CD8-positive, alpha-beta memory T cell (primary cell): ENCODE data around the gene ACACB. TPM values are rescaled to one million over a fixed set of nuclear protein-coding genes. Genes with fewer than 3 reads are reported as not detected.

Experiments
- CTCF ChIA-PET: fragments of 350-600 bp; sonication (Branson Sonifier 250); formaldehyde crosslinking; loops from one replicate; lab custom pipeline; 2021; ENCODE audit warnings: antibody characterized with exemption; lab: Charles Lee
- POLR2A ChIA-PET: fragments of 350-600 bp; sonication (Branson Sonifier 250); formaldehyde crosslinking; loops from one replicate; lab custom pipeline; 2021; ENCODE audit warnings: antibody characterized with exemption; lab: Charles Lee
- DNase-seq, 5 donors: peaks; one replicate each; pipeline versions ENCODE4 v3.0.0 to v3.0.0-alpha.2; 2020 to 2022; ENCODE audit warnings: mixed read lengths in 1 of 5
- H3K27ac ChIP-seq: one replicate; pipeline ENCODE4 v1.7.0; 2013; ENCODE audit warnings: low read depth, mild to moderate bottlenecking, low read length, moderate library complexity
- H3K27me3 ChIP-seq: 2 replicates; pipeline ENCODE4 v1.7.0; 2013; ENCODE audit warnings: low read length, mild to moderate bottlenecking; ENCODE audit not compliant: insufficient read depth, poor library complexity, severe bottlenecking
- H3K36me3 ChIP-seq: 2 replicates; pipeline ENCODE4 v1.7.0; 2013; ENCODE audit warnings: mild to moderate bottlenecking, low read length, moderate library complexity; ENCODE audit not compliant: insufficient read depth
- H3K4me1 ChIP-seq: 2 replicates; pipeline ENCODE4 v1.7.0; 2013; ENCODE audit warnings: mild to moderate bottlenecking, low read length, moderate library complexity; ENCODE audit not compliant: insufficient read depth
- H3K4me3 ChIP-seq: 2 replicates; pipeline ENCODE4 v1.7.0; 2013; ENCODE audit warnings: mild to moderate bottlenecking, low read length
- H3K9me3 ChIP-seq: 2 replicates; pipeline ENCODE4 v1.7.0; 2013; ENCODE audit warnings: mild to moderate bottlenecking, low read length
- H3K27ac Mint-ChIP-seq, 8 donors: one replicate each; pipeline ENCODE4 v1.8.0; 2020 to 2021; ENCODE audit warnings: mixed read lengths in 8 of 8, mild to moderate bottlenecking in 6 of 8, inconsistent platforms in 3 of 8, moderate library complexity in 3 of 8
- H3K27me3 Mint-ChIP-seq, 2 donors: one replicate each; pipeline ENCODE4 v1.8.0; 2020 to 2021; ENCODE audit warnings: mixed read lengths in 2 of 2, mild to moderate bottlenecking in 1 of 2, moderate library complexity in 1 of 2
- H3K36me3 Mint-ChIP-seq, 3 donors: one replicate each; pipeline ENCODE4 v1.8.0; 2020 to 2021; ENCODE audit warnings: mixed read lengths in 3 of 3, inconsistent platforms in 1 of 3, mild to moderate bottlenecking in 1 of 3
- H3K4me1 Mint-ChIP-seq, 3 donors: one replicate each; pipeline ENCODE4 v1.8.0; 2020 to 2021; ENCODE audit warnings: mixed read lengths in 3 of 3, inconsistent platforms in 1 of 3, mild to moderate bottlenecking in 1 of 3
- H3K4me3 Mint-ChIP-seq, 7 donors: one replicate each; pipeline ENCODE4 v1.8.0; 2020 to 2021; ENCODE audit warnings: mixed read lengths in 7 of 7, mild to moderate bottlenecking in 6 of 7, moderate library complexity in 4 of 7, inconsistent platforms in 2 of 7
- H3K9me3 Mint-ChIP-seq, 5 donors: one replicate each; pipeline ENCODE4 v1.8.0; 2020 to 2022; ENCODE audit warnings: mixed read lengths in 5 of 5, mild to moderate bottlenecking in 3 of 5, moderate library complexity in 2 of 5, inconsistent platforms in 1 of 5
- polyA plus RNA-seq: library from polyadenylated mRNA; unstranded; fragments of 300-500 nt; fragmentation: Illumina TruSeq; gene quantifications from one replicate; pipeline ENCODE4 v1.2.3, GENCODE V29; 2021
- total RNA-seq, 2 experiments: library from RNA; stranded (reverse); gene quantifications; one replicate each; pipeline ENCODE4 v1.2.3, GENCODE V29; 2021

The ACACB gene
- total and polyA plus RNA-seq, 3 experiments from 2014 or later = 1.4 to 7.9 (median 7.8) TPM

GRCh38 chr12:109112720-109113465 is 3.5 kb upstream of the ACACB start:
- Mint-ChIP-seq H3K4me3 (no peak overlapping the region), H3K4me1 (peaks cover 0 to 40% (median 14%) of the 10 kb centered on the region in 3 donors), H3K9me3 (no peaks in the 10 kb centered on the region), H3K36me3 (peaks cover 0 to 22% (median 7%) of the 10 kb centered on the region in 3 donors), H3K27ac (no peak overlapping the region), H3K27me3 (no peaks in the 10 kb centered on the region)
- H3K9me3 ChIP-seq = no peaks in the 10 kb centered on the region
- H3K36me3 ChIP-seq = no peaks in the 10 kb centered on the region
- ChIA-PET POLR2A (interaction anchor here (1.2 kb wide), 1 partner anchor 20 kb away, joined by 3 read pairs; the partner anchor contains the start of gene ALKBH2), CTCF (interaction anchor here (0.8 to 3.1 kb wide), 13 partner anchors 8 to 601 kb away, joined by 3 to 27 read pairs (median 5); partner anchors contain the start of gene ALKBH2)
- H3K4me3 ChIP-seq = no peak overlapping the region
- H3K4me1 ChIP-seq = no peaks in the 10 kb centered on the region
- no peak overlapping the region for H3K27ac ChIP-seq
- no peak for DNase-seq
- no peaks in the 10 kb centered on the region for H3K27me3 ChIP-seq

GRCh38 chr12:109113661-109114321 is 2.6 kb upstream of the ACACB start:
- Mint-ChIP-seq H3K27ac (peak overlapping the region in 1 of 8 donors; percentile 23), H3K4me3 (no peak overlapping the region)
- CTCF ChIA-PET = interaction anchor here (3.1 kb wide), 1 partner anchor 13 kb away, joined by 27 read pairs; no protein-coding TSS in a partner anchor

GRCh38 chr12:109114644-109115043 is 1.7 kb upstream of the ACACB start:
- Mint-ChIP-seq H3K27ac (peak overlapping the region in 1 of 8 donors; percentile 27), H3K9me3 (no peaks in the 10 kb centered on the region), H3K4me3 (no peak overlapping the region), H3K4me1 (peaks cover 0 to 40% (median 14%) of the 10 kb centered on the region in 3 donors), H3K36me3 (peaks cover 0 to 10% (median 3%) of the 10 kb centered on the region in 3 donors), H3K27me3 (no peaks in the 10 kb centered on the region)
- no peak for DNase-seq
- Histone ChIP-seq H3K27ac (no peak overlapping the region), H3K27me3 (no peaks in the 10 kb centered on the region), H3K36me3 (no peaks in the 10 kb centered on the region), H3K4me1 (no peaks in the 10 kb centered on the region), H3K4me3 (no peak overlapping the region), H3K9me3 (no peaks in the 10 kb centered on the region)
- ChIA-PET CTCF (no interaction called here), POLR2A (no interaction called here)

More at GRCh38 chr12:109113661-109114321, 2.6 kb upstream of the ACACB start:
- no peak overlapping the region for H3K4me3 ChIP-seq
- H3K27me3 ChIP-seq = no peaks in the 10 kb centered on the region
- H3K36me3 ChIP-seq = no peaks in the 10 kb centered on the region
- H3K9me3 ChIP-seq = no peaks in the 10 kb centered on the region
- H3K27ac ChIP-seq = no peak overlapping the region
- DNase-seq = no peak
- Mint-ChIP-seq H3K4me1 (peaks cover 0 to 40% (median 14%) of the 10 kb centered on the region in 3 donors), H3K9me3 (no peaks in the 10 kb centered on the region), H3K27me3 (no peaks in the 10 kb centered on the region), H3K36me3 (peaks cover 0 to 15% (median 4%) of the 10 kb centered on the region in 3 donors)
- no peaks in the 10 kb centered on the region for H3K4me1 ChIP-seq
- POLR2A ChIA-PET = no interaction called here

- no peak for DNase-seq
- ChIA-PET POLR2A (no interaction called here), CTCF (no interaction called here)
Observed at GRCh38 chr12:109115404-109115757, 1.0 kb upstream of the ACACB start.

DNA sequence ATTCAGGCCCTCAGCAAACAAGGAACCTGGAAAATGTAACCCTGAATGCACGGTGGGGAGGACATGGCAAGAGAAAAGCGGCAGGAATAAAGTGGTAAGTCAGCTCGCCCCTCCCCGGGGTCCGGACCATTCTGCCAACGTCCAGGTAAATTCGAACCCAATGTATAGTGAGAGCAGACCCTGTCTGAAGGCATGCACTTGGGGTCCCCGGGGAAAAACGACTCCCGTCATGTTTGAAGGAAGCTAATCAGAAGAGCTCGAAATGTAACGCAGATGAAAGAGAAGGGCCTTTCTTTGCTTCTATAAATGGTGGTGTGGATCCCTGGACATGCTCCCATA is 193 bp downstream of the ACACB start:
- Mint-ChIP-seq H3K27me3 (no peaks in the 10 kb centered on the region), H3K4me1 (peaks cover 0 to 40% (median 14%) of the 10 kb centered on the region in 3 donors), H3K9me3 (no peaks in the 10 kb centered on the region), H3K27ac (no peak overlapping the region), H3K4me3 (no peak overlapping the region), H3K36me3 (peaks cover 0 to 2% (median 0%) of the 10 kb centered on the region in 3 donors)
- Histone ChIP-seq H3K27ac (no peak overlapping the region), H3K4me3 (no peak overlapping the region), H3K9me3 (no peaks in the 10 kb centered on the region), H3K27me3 (no peaks in the 10 kb centered on the region), H3K4me1 (no peaks in the 10 kb centered on the region), H3K36me3 (no peaks in the 10 kb centered on the region)
- DNase-seq = no peak
- ChIA-PET CTCF (no interaction called here), POLR2A (no interaction called here)

More at GRCh38 chr12:109115404-109115757, 1.0 kb upstream of the ACACB start:
- peak overlapping the region in 1 of 8 donors; percentile 43 for H3K27ac Mint-ChIP-seq
- H3K9me3 ChIP-seq = no peaks in the 10 kb centered on the region
- no peak overlapping the region for H3K27ac ChIP-seq
- H3K36me3 ChIP-seq = no peaks in the 10 kb centered on the region
- H3K36me3 Mint-ChIP-seq = peaks cover 0 to 4% (median 2%) of the 10 kb centered on the region in 3 donors
- H3K4me1 Mint-ChIP-seq = peaks cover 0 to 40% (median 14%) of the 10 kb centered on the region in 3 donors
- no peaks in the 10 kb centered on the region for H3K4me1 ChIP-seq
- no peaks in the 10 kb centered on the region for H3K27me3 Mint-ChIP-seq
- no peaks in the 10 kb centered on the region for H3K27me3 ChIP-seq
- H3K4me3 Mint-ChIP-seq = no peak overlapping the region
- H3K9me3 Mint-ChIP-seq = no peaks in the 10 kb centered on the region
- no peak overlapping the region for H3K4me3 ChIP-seq

- H3K27ac Mint-ChIP-seq = no peak overlapping the region
- H3K36me3 Mint-ChIP-seq = peaks cover 0 to 2% (median 0%) of the 10 kb centered on the region in 3 donors
- H3K4me3 Mint-ChIP-seq = no peak overlapping the region
- Histone ChIP-seq H3K4me3 (no peak overlapping the region), H3K27ac (no peak overlapping the region), H3K27me3 (no peaks in the 10 kb centered on the region), H3K4me1 (no peaks in the 10 kb centered on the region), H3K9me3 (no peaks in the 10 kb centered on the region), H3K36me3 (no peaks in the 10 kb centered on the region)
- no peaks in the 10 kb centered on the region for H3K9me3 Mint-ChIP-seq
- no peak for DNase-seq
- POLR2A ChIA-PET = interaction anchor here (0.5 kb wide), 1 partner anchor 801 kb away, joined by 6 read pairs; no protein-coding TSS in a partner anchor
- CTCF ChIA-PET = interaction anchor here (0.6 to 1.6 kb wide), 2 partner anchors 8 to 80 kb away, joined by 3 to 7 read pairs; no protein-coding TSS in a partner anchor
- H3K27me3 Mint-ChIP-seq = peaks cover 0 to 2% of the 10 kb centered on the region in 2 donors
- H3K4me1 Mint-ChIP-seq = peaks cover 0 to 13% (median 2%) of the 10 kb centered on the region in 3 donors
Observed at GRCh38 chr12:109120095-109120494, 3.7 kb downstream of the ACACB start.

DNA sequence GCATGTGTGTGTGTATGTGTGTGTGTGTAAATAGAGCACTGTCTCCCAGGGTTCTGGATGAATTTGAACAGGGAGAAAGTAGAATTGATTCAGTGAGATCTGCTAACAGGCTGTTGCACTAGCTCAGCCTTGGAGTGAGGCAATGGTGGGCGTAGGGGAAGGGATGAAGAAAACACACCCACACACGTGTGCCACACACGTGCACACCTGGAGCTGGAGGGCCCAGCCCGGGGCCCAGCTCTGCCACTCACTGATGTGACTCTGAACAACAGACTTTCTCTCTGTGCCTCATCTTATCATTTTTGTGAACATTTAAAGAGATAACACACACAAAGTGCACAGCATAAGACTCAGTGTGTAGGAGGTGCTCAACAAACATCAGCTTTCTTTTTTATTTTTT is 4.2 kb downstream of the ACACB start:
- DNase-seq = no peak
- H3K27me3 Mint-ChIP-seq = peaks cover 0 to 2% of the 10 kb centered on the region in 2 donors
- no peak overlapping the region for H3K27ac Mint-ChIP-seq
- H3K9me3 Mint-ChIP-seq = no peaks in the 10 kb centered on the region
- H3K4me3 Mint-ChIP-seq = no peak overlapping the region
- no peaks in the 10 kb centered on the region for H3K4me1 ChIP-seq
- ChIA-PET POLR2A (interaction anchor here (0.5 kb wide), 1 partner anchor 801 kb away, joined by 6 read pairs; no protein-coding TSS in a partner anchor), CTCF (interaction anchor here (0.6 to 1.6 kb wide), 3 partner anchors 9 to 79 kb away, joined by 3 to 7 read pairs (median 3); no protein-coding TSS in a partner anchor)
- H3K36me3 ChIP-seq = no peaks in the 10 kb centered on the region
- H3K9me3 ChIP-seq = no peaks in the 10 kb centered on the region
- peaks cover 0 to 2% (median 0%) of the 10 kb centered on the region in 3 donors for H3K36me3 Mint-ChIP-seq
- no peak overlapping the region for H3K27ac ChIP-seq
- peaks cover 0 to 10% (median 1%) of the 10 kb centered on the region in 3 donors for H3K4me1 Mint-ChIP-seq
- no peaks in the 10 kb centered on the region for H3K27me3 ChIP-seq
- H3K4me3 ChIP-seq = no peak overlapping the region
